IPS-NIHi7 (cell line): ENCODE data around the gene RAMP1.
"Not testable (repeated sequence)": the region's sequence is repeated elsewhere in the genome, so short reads cannot be mapped to it uniquely, and the experiment has no call there.

Experiments
- DNase-seq: peaks from one replicate; pipeline ENCODE4 v3.0.0; 2012; ENCODE audit warnings: mixed read lengths; ENCODE audit errors: extremely low spot score

The RAMP1 gene

DNA sequence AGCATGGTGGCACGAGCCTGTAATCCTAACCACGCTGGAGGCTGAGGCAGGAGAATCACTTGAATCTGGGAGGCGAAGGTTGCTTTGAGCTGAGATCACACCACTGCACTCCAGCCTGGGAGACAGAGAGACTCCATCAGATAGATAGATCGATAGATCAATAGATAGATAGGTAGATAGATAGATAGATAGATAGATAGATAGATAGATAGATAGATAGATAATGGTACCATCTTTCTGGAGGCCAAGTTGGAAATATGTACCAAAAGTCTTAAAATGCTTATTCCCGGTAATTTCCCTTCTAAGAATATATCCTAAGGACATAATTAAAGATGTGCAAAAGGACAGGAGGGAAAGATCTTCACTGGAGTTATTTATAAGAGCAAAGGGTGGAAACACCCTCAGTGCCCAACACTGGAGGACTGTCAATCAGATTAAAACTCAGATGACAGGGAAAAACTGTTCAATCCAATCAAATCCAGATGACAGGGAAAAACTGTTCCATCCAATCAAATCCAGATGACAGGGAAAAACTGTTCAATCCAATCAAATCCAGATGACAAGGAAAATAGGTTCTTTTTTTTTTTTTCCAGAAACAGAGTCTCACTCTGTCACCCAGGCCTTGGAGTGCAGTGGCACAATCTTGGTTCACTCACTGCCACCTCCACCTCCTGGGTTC is 58.4 kb downstream of the RAMP1 start:
- no peak for DNase-seq

DNA sequence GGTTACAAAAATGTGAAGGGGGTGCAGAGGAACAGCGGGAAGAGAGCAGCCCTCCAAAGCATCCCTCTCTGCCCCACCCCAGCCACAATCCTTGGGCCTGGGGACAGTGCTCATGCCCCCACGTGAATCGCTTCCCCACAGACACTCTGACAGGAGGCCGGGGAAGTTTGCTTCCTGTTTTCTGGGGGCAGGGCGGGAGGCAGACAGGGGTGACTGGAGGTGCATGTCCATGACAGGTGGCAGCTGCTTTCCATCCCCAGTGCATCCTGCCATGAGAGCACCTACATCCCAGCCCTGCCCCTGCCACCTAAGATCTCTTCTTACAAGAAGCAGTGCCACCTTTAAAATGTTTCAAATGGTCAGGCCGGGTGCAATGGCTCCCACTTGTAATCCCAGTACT is 60.2 kb downstream of the RAMP1 start:
- no peak for DNase-seq

DNA sequence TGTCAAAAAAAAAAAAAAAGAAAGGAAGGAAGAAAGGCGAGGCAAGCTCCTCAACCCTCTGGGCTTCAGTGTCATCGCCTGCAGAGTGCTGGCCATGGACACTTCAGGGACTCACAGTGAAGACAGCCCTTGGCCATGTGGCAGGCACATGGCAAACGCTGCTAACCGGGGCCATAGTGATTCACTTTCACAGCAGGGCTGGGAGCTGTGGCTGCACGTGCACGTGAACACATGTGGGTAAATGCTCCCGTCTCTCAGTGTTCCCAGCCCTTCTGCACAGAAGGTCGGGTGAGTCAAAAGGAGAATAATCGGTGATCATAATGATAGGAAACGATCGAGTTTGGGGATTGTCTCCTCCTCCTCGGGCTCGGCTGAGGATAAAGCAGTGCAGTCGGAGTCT is 61.2 kb downstream of the RAMP1 start:
- DNase-seq: no peak

DNA sequence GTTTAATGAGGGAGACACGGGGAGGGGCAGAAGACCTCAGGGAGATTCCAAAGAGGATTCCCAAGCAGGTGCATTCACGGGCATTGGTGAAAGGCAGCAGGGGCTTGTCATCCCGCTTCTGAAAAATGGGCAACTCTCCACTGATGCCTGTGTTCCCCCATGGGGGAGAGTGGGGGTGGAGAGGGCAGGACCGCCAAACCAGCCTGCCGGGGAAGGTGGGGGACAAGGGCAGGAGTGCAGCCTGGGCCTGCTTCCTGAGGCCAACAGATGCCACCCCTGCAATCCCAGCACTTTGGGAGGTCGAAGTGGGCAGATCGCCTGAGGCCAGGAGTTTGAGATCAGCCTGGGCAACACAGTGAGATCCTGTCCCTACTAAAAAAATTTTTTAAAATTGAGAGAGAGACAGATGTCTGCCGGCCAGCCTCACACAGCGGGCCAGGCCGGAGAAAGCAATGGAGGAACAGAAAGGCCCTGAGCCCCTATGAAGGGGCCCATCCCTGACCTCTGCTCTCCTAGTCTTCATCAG is 62.6 kb downstream of the RAMP1 start:
- no peak for DNase-seq

DNA sequence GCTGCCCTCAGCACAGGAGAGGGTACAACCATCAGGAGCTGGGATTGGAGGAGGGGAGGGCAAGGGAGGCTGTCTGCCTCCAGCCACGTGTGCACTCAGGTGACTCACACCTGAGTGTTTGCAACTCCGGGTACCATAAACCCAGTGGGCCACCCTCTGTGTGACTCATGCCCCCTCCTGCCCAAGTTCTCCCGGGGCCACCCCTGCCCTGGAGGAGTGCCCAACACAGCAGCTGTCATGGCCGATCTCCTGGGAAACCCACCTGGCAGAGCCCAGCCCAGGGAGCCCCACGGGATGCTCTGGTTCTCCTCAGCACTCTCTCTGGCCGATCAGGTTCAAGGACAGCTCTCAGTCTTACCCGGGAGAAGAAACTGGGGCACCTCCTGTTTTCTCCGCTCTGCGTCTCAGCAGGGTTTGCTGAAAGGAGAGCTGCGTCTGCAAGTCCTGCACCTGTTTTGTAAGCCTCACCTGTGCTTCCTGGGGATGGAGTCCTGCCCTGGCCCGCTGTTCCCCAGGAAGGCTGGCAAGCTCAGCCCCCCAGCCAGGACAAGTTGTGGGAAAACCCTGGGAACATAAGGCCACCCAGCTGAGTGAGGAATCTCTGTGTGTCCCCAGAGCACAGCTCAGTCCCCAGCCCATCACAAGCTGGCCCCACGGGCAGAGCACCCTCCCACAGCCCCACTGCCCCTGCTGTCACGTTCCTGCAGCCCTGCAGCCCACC is 63.4 kb downstream of the RAMP1 start:
- DNase-seq: no peak

DNA sequence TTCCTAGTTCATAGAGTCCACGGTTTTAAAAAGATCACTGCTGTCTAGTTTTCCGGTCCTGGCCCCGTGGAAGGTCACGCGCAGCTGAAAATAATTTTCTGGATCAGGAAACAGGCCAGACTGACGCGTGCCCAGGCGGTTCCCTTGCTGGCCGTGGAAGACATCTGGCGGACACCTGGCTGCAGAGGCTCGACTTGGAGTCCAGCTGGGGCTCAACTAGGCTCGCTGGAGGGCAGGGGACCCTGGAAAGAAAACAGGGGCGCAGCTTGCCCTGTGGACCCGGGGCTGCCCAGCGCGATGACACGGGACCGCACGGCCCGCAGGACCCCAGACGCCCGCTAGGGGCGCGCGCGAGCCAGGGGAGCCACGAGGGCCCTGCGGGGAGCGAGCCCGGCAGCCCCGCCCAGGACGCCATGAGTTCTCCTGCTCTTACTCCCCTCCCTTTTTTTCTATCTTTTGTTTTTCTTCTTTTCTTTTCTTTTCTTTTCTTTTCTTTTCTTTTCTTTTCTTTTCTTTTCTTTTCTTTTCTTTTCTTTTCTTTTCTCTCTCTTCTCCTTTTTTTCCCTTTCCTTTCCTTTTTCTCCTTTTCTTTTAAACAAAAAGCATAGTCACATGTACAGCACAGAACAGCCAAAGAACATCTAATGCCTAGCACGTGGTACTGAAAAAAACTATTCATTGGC is 64.2 kb downstream of the RAMP1 start:
- DNase-seq: peak; percentile 99

DNA sequence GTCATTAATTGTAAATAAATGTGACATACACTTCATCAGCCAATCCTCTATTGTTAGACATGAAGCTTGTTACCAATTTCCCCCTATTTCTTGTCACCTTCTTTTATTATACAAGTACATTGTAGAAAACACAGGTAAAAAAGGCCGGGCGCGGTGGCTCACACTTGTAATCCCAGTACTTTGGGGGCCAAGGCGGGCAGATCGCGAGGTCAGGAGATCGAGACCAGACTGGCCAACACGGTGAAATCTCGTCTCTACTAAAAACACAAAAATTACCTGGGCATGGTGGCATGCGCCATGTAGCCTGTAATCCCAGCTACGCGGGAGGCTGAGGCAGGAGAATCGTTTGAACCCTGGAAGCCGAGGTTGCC is 64.7 kb downstream of the RAMP1 start:
- DNase-seq: no peak

DNA sequence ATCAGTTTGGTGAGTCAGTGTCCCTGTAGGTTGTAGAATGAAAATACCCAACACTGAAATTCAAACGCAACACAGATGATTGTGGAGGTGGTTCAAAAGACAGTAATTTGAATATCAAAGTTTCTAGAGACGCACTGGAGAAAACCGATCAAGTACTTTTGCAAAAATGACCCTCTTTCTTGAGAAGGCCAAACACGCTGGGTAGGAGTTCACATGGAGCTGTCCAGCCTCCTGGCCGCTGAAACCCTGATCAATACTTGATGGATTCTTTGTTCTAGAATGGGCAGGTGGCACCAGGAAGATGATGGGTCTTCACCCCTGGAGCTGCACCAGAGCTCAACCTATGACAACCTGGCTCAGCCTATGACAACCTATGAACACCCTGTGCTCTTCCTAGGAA is 67.7 kb downstream of the RAMP1 start:
- peak; percentile 46 for DNase-seq

DNA sequence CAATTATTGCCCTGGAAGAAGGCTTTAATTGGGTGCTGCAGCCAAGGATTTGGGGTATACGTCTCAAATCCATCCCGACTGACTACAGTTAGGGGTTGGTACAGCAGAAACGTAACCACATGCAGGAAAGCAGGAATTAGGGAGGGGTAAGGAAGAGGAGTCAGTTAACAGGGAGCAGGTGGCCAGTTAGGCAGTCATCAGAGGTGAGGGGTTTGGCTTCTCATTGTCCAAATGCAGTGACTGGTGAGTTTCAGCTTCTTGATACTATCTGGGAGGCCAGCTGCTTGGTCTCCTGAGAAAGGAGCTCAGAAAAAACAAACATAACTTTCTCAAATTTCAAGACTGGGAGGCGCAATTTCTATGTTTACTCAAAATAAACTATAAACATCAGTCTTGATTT is 68.6 kb downstream of the RAMP1 start:
- DNase-seq: no peak

DNA sequence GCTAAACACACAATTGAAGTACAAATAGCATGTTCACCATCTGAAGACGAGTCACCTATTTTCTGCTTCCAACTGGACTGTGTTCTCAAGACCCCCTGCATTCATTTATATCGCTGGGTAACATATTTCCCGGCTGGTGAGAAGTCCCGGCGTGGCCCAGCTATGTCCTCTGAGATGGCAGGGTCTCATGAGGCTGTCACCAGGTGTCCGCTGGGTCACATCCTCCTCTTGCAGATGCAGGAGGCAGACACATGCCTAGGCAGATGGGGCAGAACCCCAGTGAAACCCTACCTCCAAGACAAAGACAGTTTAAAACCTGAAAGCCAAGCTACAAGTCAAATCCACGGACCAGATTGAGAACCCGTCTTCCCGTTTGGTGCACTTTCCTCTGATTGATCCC is 70.6 kb downstream of the RAMP1 start:
- no peak for DNase-seq

DNA sequence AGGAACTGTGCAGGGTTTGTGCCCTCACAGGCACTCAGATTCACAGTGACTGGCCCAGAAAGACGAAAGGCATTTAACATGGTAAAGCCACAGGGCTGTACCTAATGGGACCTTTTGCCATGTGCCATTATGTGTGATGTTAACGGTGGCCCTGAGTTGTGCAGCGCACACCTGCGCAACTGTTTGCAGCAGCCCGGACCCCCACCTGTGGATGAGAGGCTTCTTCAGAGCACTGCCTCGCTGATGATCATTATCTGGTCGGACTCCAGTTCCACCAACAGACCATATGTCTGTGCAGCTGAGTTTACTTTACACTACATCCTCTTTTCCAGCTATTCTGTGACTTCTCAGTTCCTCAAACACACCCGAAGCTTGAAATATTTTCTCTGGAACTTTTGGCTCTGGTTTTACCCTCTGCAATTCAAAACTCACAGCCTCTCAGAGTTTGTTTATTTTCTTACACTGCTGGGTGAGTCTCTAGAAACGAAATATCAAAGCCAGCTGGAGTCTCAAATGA is 71.8 kb downstream of the RAMP1 start:
- no peak for DNase-seq

DNA sequence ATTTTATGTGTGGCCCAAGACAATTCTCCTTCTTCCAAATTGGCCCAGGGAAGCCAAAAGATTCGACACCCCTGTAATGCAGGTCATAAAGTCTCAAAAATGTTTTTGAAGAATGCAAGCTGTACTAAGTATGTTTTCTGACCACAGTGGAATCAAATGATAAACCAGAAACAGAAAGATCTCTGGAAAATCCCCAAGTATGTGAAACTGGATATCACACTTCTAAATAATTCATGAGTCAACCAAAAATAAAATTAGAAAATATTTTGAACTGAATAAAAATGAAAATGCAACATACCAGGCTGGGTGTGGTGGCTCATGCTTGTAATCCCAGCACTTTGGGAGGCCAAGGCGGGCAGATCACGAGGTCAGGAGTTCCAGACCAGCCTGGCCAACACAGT is 73.3 kb downstream of the RAMP1 start:
- DNase-seq: no peak

DNA sequence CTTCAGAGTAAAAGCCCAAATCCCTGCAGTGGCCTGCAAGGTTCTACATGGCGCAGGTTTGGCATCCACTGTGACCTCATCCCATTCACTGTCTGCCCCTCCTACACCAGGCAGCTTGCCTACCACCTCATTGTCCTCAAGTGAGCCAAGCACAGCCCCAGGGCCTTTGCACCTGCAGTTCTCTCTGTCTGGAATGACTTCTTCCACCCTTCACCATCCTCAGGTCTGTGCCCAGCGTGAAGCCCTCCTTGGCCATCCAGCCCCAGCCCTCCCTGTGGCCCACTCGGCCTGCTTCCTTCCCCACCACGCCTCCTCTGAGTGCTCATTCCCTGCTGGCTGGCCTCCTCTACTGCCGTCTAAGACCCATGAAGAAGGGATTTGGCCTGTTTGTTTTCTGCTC is 74.8 kb downstream of the RAMP1 start:
- DNase-seq: no peak

DNA sequence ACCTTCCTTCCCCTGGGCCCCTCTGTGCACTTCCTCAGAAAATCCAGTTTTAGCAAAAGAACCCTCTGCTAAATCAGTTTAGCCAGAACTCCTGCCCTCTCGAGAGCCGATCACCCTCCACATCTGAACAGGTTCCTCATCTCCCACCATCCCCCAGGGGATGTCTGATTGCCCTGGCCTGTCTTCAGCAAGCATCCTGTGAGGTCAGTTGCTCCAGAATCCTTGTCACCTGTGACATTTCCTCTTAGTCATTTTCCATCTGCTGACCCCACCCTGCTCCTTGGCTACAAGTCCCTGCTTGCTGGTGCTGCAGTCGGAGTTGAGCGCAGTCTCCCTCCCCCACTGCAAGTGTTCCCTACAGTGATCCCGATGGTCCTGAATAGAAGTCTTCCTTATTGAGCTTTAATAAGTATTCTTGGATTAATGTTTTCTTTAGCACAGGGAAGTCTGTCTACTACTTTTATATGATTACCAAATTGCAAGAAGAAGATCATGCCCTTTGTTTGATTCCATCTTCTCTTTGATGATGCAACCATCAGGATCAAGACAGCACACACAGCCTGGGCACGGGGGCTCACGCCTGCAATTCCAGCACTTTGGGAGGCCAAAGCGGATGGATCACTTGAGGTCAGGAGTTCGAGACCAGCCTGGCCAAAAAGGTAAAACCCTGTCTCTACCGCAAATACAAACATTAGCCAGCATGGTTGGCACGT is 76.5 kb downstream of the RAMP1 start:
- DNase-seq: no peak

DNA sequence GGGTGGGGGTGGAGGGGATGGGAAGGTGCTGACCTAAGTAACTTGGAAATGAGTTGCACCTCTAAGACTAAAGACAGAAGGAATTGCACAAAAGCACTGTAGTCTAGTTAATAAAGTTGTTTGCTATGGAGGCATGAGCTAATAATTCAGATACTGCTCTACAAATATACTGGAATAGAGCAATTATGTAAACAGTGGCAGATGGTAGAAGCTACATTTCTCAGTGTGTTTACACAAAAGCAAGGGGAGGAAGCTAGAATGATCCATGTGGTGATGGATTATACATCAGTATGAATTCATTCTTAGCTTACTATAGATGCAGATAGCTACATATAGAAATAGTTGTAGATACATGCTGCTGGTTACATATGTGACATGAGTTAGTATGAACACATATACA is 79.8 kb downstream of the RAMP1 start:
- DNase-seq: no peak

DNA sequence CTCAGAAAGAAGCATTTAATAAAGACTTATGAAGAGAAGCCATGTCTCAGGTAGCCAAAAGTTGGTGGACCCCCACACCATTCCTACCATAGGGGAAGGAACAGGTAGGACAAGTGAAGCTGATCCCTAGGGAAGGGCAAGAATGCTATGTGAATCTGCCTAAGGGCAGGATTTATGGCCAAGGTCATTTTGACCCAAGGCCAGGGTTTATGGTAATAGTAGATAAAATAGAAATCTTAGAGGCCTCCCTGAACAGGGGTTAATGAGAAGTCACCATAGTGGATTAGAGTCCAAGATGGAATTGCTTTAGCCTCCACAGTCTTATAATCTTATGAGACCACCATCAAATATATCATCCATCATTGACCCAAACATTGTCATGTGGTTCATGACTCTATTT is 81.4 kb downstream of the RAMP1 start:
- no peak for DNase-seq

DNA sequence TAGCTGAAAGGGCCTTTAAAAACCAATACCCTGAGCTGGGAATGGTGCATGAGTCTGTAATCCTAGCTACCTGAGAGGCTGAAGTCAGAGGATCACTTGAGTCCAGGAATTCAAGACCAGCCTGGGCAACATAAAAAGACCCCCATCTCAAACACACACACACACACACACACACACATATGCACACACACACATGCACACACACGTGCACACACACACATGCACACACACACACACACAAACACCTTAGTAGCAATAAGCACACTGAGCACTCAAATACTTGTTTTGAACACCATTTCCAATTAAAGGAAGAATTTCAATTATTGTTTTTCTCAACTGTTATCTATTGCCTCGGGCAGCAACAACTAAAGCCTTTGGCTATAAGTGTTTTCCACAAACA is 81.8 kb downstream of the RAMP1 start:
- no peak for DNase-seq

DNA sequence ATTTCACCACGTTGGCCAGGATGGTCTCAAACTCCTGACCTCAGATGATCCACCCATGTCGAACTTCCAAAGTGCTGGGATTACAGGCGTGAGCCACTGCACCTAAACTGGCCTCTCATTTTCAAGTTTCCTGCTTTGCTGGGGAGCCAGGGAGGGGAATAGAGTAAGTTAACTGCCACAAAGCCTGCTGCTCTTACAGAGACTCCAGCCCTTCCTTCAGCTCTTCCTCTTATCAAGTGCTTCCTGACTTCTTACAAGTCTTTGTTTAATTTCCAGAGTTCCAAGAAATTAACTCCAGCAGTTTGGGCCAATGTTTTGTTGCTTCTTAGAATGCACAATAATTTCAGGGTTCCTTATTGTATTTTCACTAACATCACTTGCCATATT is 83.1 kb downstream of the RAMP1 start:
- no peak for DNase-seq

DNA sequence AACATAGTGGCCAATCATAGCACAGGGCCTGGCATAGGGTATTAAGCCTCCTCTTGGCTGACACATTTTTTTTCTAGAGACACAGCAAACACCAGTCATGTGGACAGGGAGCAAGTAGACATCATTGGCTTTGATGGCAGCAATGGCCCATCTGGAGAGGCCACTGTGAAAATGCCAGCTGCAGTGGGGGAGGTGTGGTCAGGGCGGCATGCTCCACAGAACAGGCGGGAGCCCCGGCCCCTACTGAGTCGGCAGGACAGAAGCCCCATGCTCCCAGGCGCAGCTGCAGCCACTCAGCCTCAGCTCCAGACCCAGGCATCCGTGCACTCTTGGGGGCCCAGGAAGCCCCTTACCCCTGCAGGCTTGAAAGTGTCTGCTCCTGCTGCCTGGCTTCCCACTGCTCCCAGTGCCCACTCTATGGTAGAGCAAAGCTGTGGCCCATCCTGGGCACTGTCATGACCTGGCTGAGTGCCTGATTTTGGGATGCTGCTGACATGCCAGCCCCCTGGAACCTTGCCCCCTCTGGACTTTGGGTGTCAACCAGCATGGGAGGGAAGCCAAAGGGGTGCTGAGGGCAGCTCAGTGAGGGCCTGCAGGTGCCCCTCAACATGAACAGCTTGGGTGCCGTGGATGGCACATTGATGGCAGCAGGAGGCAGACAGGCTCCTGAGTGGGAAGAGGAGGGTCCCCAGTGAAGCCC is 84.1 kb downstream of the RAMP1 start:
- no peak for DNase-seq

DNA sequence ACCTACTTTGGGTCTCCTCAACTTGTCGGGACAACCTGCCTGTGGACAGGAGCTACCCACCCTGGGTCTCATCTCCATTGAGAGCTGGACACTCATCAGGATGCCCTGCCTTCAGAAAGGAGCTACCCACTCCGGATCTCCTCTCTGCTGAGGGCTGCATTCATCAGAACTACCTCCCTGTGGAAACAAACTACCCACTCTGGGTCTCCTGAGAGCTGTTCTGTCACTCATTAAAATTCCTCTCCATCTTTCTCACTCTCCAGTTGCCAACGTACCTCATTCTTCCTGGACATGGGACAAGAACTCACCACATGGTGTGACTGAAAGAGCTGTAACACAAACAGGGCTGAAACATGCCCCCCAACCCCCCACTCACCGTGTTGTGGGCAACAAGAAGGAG is 84.9 kb downstream of the RAMP1 start:
- no peak for DNase-seq

DNA sequence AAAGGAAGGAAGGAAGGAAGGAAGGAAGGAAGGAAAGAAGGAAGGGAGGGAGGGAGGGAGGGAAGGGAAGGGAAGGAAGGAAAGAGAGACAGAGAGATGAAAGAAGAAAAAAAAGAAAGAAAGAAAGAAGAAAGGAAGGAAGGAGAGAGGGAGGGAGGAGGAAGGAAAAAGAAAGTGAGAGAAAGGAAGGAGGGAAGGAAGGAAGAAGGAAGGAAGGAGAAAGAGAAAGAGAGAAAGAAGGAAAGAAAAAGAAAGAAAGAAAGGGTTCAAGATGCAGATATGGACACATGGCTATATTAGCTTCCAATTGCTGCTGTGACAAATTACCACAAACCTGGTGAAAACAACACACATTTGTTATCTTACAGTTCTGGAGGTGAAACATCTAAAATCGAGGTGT is 87.0 kb downstream of the RAMP1 start:
- no peak for DNase-seq

DNA sequence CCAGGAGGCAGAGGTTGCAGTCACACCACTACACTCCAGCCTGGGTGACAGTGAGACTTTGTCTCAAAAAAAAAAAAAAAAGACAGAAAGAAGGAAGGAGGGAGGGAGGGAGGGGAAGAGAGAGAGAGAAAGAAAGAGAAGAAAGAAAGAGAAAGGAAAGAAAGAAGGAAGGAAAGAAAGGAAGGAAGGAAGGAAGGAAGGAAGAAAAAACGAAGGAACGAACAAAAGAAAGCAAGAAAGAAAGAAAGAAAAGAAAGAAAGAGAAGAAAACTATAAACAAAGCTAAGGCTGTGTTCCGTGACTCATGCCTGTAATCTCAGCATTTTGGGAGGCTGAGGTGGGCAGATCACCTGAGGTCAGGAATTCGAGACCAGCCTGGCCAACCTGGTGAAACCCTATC is 91.9 kb downstream of the RAMP1 start:
- not testable (repeated sequence) for DNase-seq
